Hematopoietic multipotent progenitor cell treated with erythropoietin and hydrocortisone succinate and interleukin-3 and kit ligand, for 8 days (in vitro differentiated cells): ENCODE data around the gene ZBED5.
"Not testable (repeated sequence)": the region's sequence is repeated elsewhere in the genome, so short reads cannot be mapped to it uniquely, and the experiment has no call there.

Source experiments
- DNase-seq: peaks from one replicate; pipeline ENCODE4 v3.0.0-alpha.2; 2015

The ZBED5 gene

DNA sequence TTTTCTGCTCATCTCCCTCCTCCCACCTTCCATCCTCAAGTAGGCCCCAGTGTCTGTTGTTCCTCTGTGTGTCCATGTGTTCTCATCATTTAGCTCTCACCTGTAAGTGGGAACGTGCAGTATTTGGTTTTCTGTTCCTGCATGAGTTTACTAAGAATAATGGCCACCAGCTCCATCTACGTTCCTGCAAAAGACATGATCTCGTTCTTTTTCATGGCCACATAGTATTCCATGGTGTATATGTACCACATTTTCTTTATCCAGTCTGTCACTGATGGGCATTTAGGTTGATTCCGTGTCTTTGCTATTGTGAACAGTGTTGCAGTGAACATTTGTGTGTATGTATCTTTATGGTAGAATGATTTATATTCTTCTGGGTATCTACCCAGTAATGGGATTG lies 21.0 kb downstream of the ZBED5 start:
- not testable (repeated sequence) for DNase-seq

GRCh38 chr11:10829139-10829538 lies 28.7 kb downstream of the ZBED5 start:
- no peak for DNase-seq

- DNase-seq: no peak
Observed at GRCh38 chr11:10828402-10828801, 29.5 kb downstream of the ZBED5 start.

- peak; percentile 24 for DNase-seq
Observed at GRCh38 chr11:10824888-10825287, 33.0 kb downstream of the ZBED5 start.

GRCh38 chr11:10823152-10823579 lies 34.7 kb downstream of the ZBED5 start:
- peak; percentile 59 for DNase-seq

DNA sequence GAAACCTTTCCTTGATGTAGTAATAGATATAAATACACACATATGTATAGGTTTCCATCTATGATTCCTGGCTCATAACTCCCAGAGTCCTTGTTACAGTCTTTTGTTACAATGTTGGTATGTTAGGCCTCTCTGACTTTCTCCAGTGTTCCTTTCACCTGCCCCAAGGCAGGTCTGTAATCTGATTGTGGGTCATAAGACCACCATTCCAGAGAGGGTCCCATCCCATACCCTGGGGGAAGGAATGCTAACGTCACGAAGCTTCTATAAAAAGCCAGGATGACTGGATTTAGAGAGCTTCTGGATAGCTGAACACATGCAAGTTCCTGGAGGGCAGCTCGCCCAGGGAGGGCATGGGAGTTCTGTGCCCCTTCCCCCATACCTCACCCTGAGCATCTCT lies 35.4 kb downstream of the ZBED5 start:
- DNase-seq: not testable (repeated sequence)

GRCh38 chr11:10818594-10818993 lies 39.3 kb downstream of the ZBED5 start:
- no peak for DNase-seq

DNA sequence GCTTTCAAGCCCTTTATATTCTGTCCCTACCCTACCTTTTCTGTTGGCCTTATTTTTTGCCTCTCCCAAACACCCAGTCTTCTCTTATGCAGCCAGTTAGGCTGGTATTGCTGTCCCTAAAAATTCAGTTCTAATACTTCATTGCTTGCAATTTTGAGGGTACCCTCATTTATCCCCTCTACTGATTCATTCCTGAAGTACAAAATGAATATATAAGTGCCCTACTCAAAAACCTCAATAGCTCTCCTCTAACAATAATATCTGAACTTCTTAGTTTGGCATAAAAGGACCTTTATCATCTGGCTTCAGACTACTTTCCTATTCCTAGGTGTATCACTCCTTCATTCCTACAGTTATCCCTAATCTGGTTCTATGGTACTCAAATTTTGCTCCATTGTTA lies 43.9 kb downstream of the ZBED5 start:
- DNase-seq: no peak

DNA sequence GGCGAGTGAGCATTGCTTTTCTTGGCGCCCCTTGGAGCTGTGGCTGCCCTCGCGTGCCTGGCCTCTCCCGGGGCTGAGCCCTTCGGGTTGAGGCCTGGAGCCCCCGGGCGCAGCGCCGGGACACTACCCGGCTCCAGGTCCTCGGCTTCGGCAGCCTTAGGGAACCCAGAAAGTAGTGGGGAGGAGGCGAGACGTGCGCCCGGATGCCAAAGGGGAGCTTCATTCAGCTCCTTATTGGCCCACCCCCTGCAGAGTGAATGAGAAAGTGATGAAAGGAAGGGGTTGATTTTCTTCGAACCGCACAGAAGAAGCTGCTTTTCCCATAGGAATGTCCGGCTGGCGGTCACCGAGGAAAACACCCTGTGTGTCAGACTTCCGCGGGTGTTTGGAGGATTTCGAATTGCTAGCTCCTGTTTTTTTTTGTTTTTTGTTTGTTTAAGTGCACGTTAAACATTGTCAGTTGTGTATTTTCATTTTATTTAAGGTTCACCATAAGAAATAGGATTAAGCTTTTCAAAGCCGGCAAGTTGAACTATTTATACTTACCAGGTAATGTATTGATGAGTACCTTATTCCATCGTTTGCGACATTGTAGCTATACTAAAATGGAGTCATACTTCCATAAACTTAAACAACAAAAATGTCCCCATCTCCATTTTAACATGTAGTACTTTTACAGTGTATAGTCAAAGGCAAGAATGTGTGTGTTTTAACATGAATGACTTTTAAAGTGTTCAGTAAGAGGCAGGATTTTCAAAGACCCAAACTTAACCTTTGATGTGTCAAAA lies 48.3 kb downstream of the ZBED5 start:
- DNase-seq: peak; percentile 62

- DNase-seq: peak; percentile 98
Observed at GRCh38 chr11:10808553-10809372, 49.1 kb downstream of the ZBED5 start, which contains the start of gene EIF4G2. Gene EIF4G2 (minus strand): TSS chr11:10808926.

DNA sequence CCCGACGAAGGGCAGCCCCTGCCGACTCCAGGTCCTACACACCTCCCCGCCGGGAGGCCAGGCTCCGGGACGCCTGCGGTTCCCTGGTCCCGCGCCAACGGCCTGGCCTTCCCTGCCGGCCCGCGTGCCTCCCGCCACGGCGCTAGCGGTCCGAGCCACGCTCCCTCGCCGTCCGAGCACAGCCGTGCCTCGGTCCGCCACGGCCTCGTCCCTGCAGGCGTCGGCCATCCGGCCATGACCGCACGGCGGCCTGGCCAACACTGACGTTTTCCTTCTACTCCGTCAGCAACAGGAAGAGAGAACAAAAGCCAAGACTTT lies 49.7 kb downstream of the ZBED5 start:
- DNase-seq: no peak

DNA sequence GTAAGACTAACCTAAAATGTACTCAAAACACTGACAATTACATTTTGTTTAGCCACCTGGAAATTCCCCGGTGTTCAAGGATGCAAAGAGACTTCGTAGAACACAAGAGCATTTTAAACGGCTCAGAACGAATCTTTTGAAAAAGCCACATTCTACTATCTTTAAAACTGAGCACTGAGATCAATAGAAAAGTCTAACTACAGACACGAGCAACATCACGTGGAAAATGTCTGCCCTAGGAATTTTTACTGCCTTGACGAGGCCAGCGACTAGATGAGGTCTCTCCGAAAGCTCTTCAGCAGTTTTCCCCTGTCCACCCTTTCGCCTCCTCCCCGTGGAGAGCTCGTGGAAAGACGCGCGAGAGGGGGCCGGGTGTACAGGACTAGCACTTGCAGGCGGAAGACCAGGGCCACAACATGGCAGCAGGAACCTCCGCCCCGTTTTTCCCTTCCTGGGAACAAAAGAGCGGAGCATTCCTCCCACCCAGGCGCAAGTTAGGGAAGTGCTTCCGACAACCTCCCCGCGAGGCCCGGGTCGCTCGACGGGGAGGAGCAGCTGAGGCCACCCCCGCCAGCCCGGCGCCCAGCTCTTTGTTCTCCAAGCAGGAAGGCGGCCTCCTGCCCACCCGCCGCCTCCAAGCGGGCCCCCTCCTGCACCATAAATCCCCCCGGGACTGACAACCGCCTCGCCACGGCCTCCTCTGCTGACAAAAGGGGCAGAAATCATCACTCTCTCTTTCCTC lies 50.2 kb downstream of the ZBED5 start:
- peak; percentile 51 for DNase-seq

DNA sequence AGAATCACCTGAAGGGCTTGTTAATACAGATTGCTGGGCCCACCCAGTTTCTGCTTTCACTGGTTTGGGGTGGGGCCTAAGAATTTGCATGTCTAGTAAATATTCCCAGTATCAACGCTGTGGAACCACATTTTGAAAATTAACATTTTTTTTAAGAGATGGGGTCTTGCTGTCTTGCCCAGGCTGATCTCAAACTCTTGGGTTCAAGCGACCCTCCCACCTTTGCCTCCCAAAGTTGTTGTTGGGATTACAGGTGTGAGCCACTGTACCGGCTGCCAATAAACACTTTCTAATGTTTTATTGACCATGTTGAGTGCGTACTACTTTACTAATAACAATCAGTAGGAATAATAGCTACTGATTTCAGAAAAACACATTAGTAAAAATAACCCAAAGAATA lies 51.6 kb downstream of the ZBED5 start:
- no peak for DNase-seq

GRCh38 chr11:10805741-10806140 lies 52.1 kb downstream of the ZBED5 start:
- DNase-seq: no peak

DNA sequence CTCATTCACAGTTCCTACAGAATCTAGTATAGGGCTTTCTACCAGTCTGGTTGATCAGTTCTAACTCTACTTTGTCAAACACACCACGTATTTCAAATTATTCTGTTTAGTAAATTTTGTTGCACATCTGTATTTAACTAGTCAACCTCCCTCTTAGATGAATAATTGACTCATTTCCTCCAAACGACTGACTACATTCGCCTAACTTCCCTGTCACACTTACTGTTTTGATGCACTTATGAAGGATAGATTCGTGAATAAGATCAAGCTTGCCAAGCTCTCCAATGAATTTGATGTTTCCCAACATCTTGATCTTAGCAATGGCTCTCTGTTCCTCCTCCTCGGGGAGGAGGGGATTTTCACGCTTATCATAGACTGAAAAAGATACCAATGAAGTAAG lies 54.2 kb downstream of the ZBED5 start:
- DNase-seq: no peak
